HG03064 (cell line): ENCODE data around the gene LRP11.
"Not testable (repeated sequence)": the region's sequence is repeated elsewhere in the genome, so short reads cannot be mapped to it uniquely, and the experiment has no call there.

Experiments
- ATAC-seq: cut with Tn5 transposase; IDR thresholded peaks from one replicate; pipeline ENCODE4 v1.9.1; 2021; ENCODE audit warnings: low read depth; ENCODE audit not compliant: unreplicated experiment

The LRP11 gene

GRCh38 chr6:149852881-149853280, 11.3 kb downstream of the LRP11 start:
- no peak for ATAC-seq

- ATAC-seq, result no peak
Observed at GRCh38 chr6:149852180-149852579, 12.0 kb downstream of the LRP11 start.

GRCh38 chr6:149851461-149852110, 12.6 kb downstream of the LRP11 start:
- no peak for ATAC-seq

- not testable (repeated sequence) for ATAC-seq
Observed at GRCh38 chr6:149848343-149848742, 15.8 kb downstream of the LRP11 start.

- no peak for ATAC-seq
Observed at GRCh38 chr6:149847939-149848267, 16.3 kb downstream of the LRP11 start.

GRCh38 chr6:149846321-149846720, 17.8 kb downstream of the LRP11 start:
- no peak for ATAC-seq

GRCh38 chr6:149845549-149845948, 18.6 kb downstream of the LRP11 start:
- no peak for ATAC-seq

GRCh38 chr6:149844480-149844879, 19.7 kb downstream of the LRP11 start:
- ATAC-seq, result no peak

GRCh38 chr6:149844036-149844435, 20.1 kb downstream of the LRP11 start:
- ATAC-seq, result not testable (repeated sequence)

- ATAC-seq, result no peak
Observed at GRCh38 chr6:149843051-149843633, 21.0 kb downstream of the LRP11 start.

GRCh38 chr6:149842331-149842730, 21.8 kb downstream of the LRP11 start:
- ATAC-seq, result no peak

GRCh38 chr6:149840345-149841075, 23.6 kb downstream of the LRP11 start:
- no peak for ATAC-seq

GRCh38 chr6:149834513-149835481, 29.4 kb downstream of the LRP11 start:
- ATAC-seq, result no peak

- no peak for ATAC-seq
Observed at GRCh38 chr6:149833651-149834050, 30.5 kb downstream of the LRP11 start.

- ATAC-seq, result no peak
Observed at GRCh38 chr6:149831308-149831820, 32.8 kb downstream of the LRP11 start.

GRCh38 chr6:149830731-149831307, 33.3 kb downstream of the LRP11 start:
- no peak for ATAC-seq

GRCh38 chr6:149825292-149825691, 38.9 kb downstream of the LRP11 start:
- no peak for ATAC-seq

GRCh38 chr6:149823013-149823412, 41.1 kb downstream of the LRP11 start:
- ATAC-seq, result no peak

- no peak for ATAC-seq
Observed at GRCh38 chr6:149821492-149821891, 42.7 kb downstream of the LRP11 start.

GRCh38 chr6:149820506-149820905, 43.7 kb downstream of the LRP11 start:
- no peak for ATAC-seq
